Fibroblast of pulmonary artery (primary cell): ENCODE data around the gene HRNR.
"Not testable (repeated sequence)": the region's sequence is repeated elsewhere in the genome, so short reads cannot be mapped to it uniquely, and the experiment has no call there.

Experiments
- DNase-seq: peaks from one replicate; pipeline ENCODE4 v3.0.0-alpha.2; 2010; ENCODE audit warnings: low read depth
- H3K4me3 ChIP-seq: replicated peaks from 2 replicates; pipeline ENCODE4 v1.5.1; 2011; ENCODE audit warnings: low read depth, mild to moderate bottlenecking, control low read depth, low read length, moderate library complexity
- CTCF ChIP-seq: IDR thresholded peaks from 2 replicates; pipeline ENCODE4 v1.5.1; 2011; ENCODE audit warnings: mild to moderate bottlenecking, control low read depth, low read length, inconsistent platforms; ENCODE audit errors: missing control alignments

Gene HRNR

GRCh38 chr1:152228831-152229230, 4.8 kb upstream of the HRNR start:
- TF ChIP-seq CTCF, result no peak
- DNase-seq, result no peak

GRCh38 chr1:152227310-152227928, 3.4 kb upstream of the HRNR start:
- DNase-seq, result peak; percentile 29

More at GRCh38 chr1:152228831-152229230, 4.8 kb upstream of the HRNR start:
- H3K4me3 ChIP-seq, result no peak overlapping the region

GRCh38 chr1:152225678-152226077, 1.7 kb upstream of the HRNR start:
- DNase-seq, result no peak
- TF ChIP-seq CTCF, result no peak
- H3K4me3 ChIP-seq, result no peak overlapping the region

More at GRCh38 chr1:152227310-152227928, 3.4 kb upstream of the HRNR start:
- TF ChIP-seq CTCF, result peak; percentile 5
- H3K4me3 ChIP-seq, result no peak overlapping the region

GRCh38 chr1:152220166-152221163, 3.5 kb downstream of the HRNR start:
- no peak overlapping the region for H3K4me3 ChIP-seq
- TF ChIP-seq CTCF, result no peak
- no peak for DNase-seq

GRCh38 chr1:152219438-152219837, 4.6 kb downstream of the HRNR start:
- DNase-seq, H3K4me3 ChIP-seq: not testable (repeated sequence)

- no peak for DNase-seq
- H3K4me3 ChIP-seq, result no peak overlapping the region
- no peak for TF ChIP-seq CTCF
Observed at GRCh38 chr1:152218762-152219436, 5.1 kb downstream of the HRNR start.

GRCh38 chr1:152215604-152216003, 8.4 kb downstream of the HRNR start:
- DNase-seq, H3K4me3 ChIP-seq: not testable (repeated sequence)

GRCh38 chr1:152214911-152215310, 9.1 kb downstream of the HRNR start:
- not testable (repeated sequence) for H3K4me3 ChIP-seq, DNase-seq
